HG02840 (cell line): ENCODE results near the gene MOCS1.

ENCODE experiments used
- ATAC-seq: cut with Tn5 transposase; IDR thresholded peaks from one replicate; pipeline ENCODE4 v1.9.1; 2021; ENCODE audit warnings: mild to moderate bottlenecking, moderate library complexity, moderate number of reproducible peaks; ENCODE audit not compliant: unreplicated experiment, low FRiP score

Gene MOCS1

GRCh38 chr6:39950125-39950720, 16.0 kb upstream of the MOCS1 start:
- ATAC-seq = no peak

- ATAC-seq = no peak
Observed at GRCh38 chr6:39948199-39948791, 14.0 kb upstream of the MOCS1 start.

- no peak for ATAC-seq
Observed at GRCh38 chr6:39947611-39948068, 13.4 kb upstream of the MOCS1 start.

- no peak for ATAC-seq
Observed at GRCh38 chr6:39945626-39946025, 11.4 kb upstream of the MOCS1 start.

GRCh38 chr6:39942903-39943580, 8.8 kb upstream of the MOCS1 start:
- no peak for ATAC-seq

- ATAC-seq = no peak
Observed at GRCh38 chr6:39941820-39942219, 7.6 kb upstream of the MOCS1 start.

DNA sequence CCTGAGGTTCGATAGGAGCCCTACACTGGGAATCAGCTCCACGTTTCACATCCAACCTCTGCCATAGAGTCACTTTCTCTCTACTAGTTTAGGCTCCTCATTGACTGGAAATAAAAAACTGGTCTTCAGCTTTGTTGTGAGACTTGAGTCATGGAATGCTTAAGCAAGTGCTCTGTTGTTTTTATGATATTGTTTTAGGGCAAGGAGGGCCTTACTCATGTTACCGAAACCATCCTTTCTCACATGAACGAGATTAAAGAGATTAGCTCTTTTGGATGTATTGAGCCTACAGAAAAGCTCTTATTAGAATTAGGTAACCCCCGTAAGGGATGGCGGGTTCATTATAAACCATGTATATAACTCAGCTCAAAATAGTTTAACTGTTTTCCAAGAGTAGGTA, 6.9 kb upstream of the MOCS1 start:
- ATAC-seq = no peak

DNA sequence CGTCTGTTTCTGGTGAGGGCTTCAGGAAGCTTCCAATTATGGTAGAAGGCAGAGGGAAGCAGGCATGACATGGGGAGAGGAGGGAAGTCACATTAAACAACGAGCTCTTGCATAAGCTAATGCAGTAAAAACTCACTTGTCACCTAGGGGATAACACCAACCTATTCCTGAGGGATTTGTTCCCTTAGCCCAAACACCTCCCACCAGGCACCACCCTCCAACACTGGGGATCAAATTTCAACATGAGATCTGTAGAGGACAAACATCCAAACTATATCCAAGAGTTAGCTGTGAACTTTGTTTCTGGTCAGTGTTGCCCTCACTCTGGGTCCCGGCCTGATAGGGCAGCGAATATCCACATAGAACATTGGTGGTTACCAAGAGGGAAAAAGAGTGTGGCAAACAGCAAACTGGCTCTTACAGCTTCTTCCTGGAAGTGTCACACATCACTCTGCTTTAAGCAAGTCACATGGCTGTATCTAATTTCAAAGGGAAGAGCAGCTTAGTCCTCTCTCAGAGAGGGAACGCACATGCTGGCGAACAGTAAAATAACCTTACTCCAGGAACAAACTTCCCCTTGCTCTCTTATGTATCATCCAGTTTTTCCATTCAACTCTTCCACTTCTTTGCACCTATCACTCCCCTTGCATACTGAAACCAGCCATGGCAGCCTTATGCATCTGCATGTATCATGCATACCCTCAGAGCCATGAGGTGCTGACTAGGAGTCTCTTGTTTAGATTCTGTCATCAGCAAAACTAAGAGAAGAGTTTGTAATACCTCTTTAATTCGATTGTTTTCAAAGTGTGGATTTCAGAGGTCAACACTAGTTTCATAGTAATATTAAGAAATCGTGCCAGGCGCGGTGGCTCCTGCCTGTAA, 4.8 kb upstream of the MOCS1 start:
- no peak for ATAC-seq

DNA sequence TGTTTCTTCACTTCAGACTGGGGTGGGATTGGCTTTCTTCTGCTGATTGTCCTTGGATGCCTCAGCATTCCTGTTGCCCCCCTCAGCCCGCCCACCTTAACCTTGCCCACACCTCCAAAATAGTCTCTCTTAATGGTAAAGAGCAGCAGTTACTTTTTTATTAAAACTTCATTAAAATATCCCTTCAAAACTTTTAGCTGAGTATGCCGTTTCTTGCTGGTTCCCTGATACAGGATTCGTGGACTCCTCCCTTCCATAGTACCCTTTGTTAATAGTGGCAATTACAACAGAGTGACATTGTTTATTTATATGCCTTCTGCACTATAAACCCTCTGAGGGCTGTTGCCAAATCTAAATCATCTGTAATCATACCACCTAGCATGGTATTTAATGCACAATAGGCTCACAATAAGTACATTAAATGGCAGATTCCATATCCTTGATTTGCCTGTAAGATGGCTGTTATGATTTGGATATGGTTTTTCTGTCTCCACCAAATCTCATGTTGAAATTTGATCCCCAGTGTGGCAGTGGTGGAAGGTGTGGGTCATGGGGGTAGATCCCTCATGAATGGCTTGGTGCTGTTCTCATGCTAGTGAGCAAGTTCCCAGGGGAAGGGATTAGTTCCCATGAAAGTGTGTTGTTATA, 3.5 kb upstream of the MOCS1 start:
- ATAC-seq = no peak

DNA sequence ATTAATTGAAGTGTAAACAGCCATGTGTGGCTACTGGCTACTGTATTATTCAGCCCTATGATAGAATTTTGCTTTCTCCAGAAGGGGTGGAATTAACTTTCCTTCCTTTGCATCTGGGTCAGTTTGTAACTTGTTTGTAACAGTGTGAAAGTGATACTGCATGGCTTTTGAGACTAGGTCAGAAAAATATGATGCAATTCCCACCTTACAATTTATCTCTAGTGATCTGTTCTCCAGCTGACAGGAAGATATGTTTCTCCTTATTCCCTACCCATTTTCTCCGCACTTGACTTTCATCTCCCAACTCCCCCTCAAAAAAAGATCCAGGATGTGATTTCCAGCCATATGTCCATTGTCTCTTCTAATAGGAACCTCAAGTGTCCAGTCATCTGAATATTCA, 2.6 kb upstream of the MOCS1 start:
- ATAC-seq = no peak

DNA sequence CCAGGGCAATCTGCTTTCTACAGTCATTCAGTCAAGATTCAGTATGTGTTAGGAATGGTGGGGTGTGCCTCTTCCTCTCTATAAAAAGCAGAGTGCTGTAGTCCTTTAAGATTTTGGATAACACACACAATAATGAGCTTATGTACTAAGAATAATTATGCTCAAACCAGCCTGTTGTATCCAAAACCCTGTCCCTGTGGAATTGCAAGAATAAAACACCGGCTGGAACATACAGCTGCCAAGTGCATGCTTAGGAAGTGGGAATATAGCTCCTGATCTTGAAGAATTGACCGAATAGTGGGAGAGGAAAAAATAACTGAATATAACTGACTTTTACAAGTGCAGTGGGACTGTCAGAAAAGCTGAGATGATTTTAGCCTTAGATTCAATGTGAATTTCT, 979 bp upstream of the MOCS1 start:
- ATAC-seq = no peak

GRCh38 chr6:39933669-39934130, 562 bp downstream of the MOCS1 start:
- ATAC-seq = no peak

DNA sequence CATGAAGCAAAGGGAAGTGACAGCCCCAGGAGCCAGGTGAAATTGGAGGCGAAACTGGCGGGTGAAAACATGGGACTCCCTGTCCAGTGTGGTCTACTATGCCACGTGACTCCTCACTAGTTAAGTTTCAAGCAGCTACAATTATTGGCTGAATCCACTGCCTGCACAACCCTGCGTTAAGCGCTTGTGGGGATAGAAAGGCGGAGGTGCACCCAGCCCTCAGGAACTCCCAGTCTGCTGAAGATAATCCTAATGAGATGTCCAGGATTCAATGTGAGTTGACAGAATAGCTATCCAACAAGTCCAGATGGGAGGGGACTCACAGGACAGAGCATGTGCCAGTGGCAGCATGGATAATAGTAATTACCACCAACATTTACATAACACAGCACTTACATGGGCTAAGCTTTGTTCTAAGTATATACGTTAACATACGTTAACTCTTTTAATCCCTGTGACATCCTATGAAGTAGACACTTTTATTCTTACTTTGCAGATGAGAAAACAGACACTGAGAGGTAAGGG, 1.8 kb downstream of the MOCS1 start:
- ATAC-seq = no peak

GRCh38 chr6:39931607-39932006, 2.7 kb downstream of the MOCS1 start:
- ATAC-seq = no peak

- no peak for ATAC-seq
Observed at GRCh38 chr6:39930540-39930939, 3.7 kb downstream of the MOCS1 start.

DNA sequence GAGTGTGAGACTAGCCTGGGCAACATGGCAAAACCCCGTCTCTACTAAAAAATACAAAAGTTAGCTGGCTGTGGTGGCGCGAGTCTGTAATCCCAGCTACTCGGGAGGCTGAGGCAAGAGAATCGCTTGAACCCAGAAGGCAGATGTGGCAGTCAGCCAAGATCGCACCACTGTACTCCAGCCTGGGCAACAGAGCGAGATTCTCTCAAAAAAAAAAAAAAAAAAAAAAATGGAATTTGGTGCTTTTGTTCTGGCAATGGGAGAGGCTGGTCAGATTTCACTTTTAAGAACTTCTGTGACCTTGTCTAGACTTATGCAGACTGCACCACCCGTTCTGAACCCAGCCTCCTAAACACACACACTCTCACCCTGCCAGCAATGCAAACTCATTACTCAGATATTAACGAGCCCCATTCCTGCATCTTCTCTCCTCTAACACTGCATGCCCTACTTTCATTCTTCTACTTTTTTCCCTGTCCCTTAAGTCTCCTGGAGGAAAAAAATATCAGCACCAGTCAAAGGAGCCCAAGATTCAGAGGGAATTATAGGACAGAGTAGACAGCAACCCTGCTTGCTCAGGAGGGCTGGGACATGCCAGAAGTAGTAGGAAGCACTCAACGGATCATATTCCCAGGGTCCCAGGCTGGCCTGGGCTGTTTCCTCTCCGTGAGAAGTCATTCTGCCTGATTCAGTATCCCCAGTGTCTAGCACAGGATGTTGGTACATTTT, 4.4 kb downstream of the MOCS1 start:
- no peak for ATAC-seq

GRCh38 chr6:39929039-39929732, 5.1 kb downstream of the MOCS1 start:
- no peak for ATAC-seq

DNA sequence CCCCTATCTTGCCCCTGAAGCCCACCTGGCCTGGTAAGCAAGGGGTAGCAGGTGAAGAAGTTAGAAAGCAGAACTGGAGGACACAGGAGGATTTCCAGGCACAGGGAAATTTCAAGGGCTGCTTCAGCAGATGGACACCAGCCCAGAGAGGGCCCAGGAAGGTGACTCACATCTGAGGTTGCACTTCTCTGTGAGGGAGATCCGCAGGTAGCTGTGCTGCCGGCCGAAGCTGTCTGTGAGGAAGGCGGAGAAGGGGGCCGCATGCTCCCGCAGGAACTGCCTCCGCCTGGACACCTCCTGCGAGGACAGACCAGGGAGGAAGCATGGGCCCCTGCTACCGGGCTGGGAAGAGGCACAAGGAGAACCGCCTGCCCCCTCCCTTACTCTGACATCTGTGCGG, 7.1 kb downstream of the MOCS1 start:
- ATAC-seq = no peak

DNA sequence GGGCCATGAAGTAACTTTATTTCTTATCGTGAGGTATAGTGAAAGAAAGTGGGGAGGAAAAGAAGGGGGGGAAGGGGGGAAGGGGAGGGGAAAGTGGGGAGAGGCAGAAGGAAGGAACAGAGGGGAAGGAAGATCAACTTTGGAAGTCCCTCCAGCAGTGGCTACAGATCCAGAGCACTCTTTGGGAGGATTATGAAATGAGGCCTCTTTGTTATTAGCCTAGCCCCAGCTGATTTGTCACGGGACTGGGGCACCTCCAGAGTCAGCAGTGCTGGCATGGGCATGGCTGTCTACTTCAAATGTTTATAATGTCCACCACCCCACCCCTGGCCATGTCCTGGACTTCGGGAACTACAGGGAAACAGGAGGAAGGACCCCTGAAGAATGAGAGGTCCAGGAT, 7.6 kb downstream of the MOCS1 start:
- ATAC-seq = no peak
